Inflammatory macrophage treated with lipopolysaccharide for 1 hour (primary cell): ENCODE results near the gene TIAM2.
"Not testable (repeated sequence)": the region's sequence is repeated elsewhere in the genome, so short reads cannot be mapped to it uniquely, and the experiment has no call there.

Experiments
- DNase-seq, 2 donors: peaks; one replicate each; pipeline ENCODE4 v3.0.0-alpha.2; 2020 to 2022

Gene TIAM2

GRCh38 chr6:155106456-155107115, 111.5 kb downstream of the TIAM2 start:
- no peak for DNase-seq

DNA sequence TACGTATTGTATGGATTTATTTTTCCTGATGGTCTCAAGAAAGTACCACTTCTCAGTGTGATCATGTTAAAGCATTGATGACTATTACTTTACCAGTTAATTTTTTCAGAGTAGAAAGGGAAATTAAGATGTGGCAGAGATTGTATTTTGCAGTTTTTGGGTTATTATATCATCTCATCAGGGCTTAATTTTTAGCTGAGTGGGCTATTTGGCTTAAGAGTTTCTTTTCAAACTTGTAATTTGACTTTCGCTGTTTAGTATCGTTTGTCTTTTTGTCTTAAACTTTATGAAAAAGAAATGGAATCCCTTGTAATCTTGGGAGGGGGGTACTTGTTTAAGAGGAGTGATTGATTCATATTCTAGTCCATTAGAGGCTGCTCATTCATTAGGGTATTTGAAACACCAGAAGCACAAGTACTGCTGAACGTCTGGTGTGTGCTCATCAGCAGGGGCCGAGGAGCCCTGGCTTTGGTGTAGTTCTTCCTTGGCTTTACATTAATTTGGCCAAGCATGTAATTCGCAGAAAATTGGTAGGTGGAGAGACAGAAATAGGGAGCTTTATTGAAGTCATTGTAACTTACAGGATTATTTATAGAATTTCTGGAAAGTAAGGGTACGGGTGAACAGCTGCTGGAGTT, 112.4 kb downstream of the TIAM2 start:
- DNase-seq: no peak

DNA sequence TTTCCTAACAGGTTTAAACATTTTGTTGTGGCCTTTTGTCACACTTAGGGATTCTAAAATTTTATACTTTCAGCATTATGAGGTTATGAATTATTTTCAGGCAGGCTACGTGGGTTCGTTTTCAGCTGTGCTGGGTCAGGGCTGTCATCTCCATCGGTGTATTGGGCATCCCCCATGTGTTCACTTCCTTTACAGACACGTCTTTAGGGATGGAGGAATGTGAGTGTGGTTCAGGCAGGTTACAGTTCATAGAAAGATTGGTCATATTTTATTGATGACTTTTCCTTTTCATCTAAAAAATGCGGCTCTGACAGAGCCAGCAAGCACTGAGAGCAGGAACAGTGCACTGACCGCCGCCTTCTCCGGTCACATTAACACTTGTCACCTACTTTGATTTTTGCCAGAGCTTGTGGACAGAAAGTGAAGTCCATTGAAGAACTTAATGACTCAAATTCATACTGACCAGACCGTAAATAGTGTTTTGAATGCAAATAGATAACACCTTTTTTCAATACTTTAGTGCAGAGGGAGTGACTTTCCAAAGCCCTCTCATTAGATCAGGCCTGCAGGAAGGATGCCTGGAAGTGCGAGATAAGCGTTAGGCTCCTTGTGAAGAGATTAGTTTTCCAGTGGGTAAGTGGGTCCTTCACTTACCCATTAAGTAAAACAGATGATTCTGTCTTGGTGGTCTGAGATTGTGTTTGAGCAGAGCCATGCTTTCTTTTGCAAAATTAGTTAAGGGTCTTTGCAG, 113.1 kb downstream of the TIAM2 start:
- DNase-seq: no peak

- DNase-seq: no peak
Measured at GRCh38 chr6:155110721-155111120, 115.6 kb downstream of the TIAM2 start.

DNA sequence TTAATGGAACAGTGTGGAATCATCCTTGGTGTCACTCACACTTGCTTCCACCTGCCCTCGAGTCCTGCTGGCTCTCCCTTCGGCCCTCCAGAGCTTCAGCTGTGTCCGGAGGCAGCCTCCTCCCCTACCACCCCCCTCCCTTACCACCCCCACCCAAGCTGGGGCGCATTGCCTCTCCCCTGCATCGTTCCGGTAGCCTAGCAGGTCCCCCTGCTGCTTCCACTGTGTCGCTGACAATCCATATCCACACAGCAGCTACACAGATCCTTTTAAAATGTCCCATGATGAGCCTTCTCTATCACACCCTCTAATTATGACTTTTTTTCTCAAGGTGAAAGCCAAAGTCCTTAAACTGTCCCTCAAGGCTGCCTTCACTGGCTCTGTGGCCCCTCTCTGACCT, 117.6 kb downstream of the TIAM2 start:
- DNase-seq: no peak

- no peak for DNase-seq
Measured at GRCh38 chr6:155115893-155116570, 120.9 kb downstream of the TIAM2 start.

DNA sequence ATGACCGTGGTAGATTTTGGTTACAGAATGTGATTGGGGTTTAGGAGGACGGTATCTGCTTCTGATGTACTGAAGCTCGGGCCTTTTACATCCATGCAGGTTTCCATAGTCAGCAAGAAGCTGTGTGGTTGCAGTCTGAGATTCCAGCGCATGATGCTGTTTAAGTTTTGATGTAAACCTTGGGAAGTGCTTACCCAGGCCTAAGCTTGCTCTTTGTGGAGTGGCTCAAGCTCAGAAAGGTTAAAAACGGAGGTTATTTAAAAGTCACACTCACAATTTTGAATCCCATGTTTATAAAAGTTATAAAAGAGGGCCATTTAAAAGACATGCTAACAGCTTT, 121.4 kb downstream of the TIAM2 start:
- no peak for DNase-seq

DNA sequence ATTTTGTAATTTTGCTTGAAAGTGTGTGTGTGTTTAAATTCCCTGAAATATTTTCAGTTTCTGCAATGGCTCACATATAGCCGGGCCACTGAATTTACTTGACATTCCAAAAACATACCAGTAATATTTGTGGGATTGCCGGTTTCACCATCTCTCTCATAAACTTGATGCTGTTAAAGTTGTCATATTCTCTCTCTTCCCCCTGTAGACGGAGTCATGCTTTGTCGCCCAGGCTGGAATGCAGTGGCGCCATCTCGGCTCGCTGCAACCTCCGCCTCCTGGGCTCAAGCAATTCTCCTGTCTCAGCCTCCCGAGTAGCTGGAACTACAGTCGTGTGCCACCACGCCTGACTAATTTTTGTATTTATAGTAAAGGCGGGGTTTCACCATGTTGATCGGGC, 122.1 kb downstream of the TIAM2 start:
- no peak for DNase-seq

DNA sequence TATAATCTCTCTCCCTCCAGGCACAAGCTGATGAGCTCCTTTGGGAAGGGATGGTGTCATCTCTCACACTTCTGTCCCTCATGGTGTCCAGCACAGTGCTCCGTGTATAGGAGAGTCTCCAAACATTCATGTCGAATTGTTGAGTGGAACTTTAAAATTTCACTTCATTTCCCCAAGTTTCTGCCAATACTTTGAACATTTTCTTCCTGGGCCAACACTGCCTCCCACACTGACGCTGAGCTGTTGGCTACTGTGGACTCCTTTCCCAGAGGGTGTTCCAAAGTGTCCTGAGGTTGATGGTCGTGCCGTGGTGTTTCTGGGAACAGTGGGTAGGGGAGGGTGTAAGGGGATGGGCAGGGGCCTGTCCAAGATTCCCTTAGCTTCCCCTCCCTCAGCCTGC, 122.7 kb downstream of the TIAM2 start:
- DNase-seq: no peak

DNA sequence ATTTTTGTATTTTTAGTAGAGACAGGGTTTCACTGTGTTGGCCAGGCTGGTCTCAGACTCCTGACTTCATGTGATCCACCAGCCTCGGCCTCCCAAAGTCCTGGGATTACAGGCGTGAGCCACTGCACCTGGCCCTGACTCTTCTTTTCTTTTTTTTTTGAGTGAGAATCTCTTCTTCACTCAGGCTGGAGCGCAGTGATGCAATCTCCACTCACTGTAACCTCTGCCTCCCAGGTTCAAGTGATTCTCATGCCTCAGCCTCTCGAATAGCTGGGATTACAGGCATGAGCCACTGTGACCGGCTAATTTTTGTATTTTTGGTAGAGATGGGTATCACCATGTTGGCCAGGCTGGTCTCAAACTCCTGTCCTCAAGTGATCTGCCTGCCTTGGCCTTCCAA, 124.1 kb downstream of the TIAM2 start:
- not testable (repeated sequence) for DNase-seq

DNA sequence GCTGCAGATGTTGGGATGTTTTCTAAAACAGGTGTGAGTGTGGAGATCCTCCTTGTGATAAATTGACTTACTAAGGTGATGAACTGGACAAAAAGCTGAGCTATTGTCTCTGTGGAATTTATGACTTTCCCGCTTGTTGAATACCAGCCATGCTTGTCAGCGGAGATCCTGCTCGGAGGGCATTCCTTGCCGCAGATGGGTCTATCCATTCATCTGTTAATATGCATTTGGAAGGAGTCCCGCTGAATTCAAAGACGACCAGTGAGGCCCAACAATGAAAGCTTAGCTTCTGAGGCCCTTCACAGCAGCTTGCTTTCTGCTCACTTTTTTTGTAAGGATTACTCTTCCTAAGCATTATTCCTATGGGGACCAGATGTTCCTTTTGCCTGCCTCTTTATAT, 124.9 kb downstream of the TIAM2 start:
- no peak for DNase-seq

DNA sequence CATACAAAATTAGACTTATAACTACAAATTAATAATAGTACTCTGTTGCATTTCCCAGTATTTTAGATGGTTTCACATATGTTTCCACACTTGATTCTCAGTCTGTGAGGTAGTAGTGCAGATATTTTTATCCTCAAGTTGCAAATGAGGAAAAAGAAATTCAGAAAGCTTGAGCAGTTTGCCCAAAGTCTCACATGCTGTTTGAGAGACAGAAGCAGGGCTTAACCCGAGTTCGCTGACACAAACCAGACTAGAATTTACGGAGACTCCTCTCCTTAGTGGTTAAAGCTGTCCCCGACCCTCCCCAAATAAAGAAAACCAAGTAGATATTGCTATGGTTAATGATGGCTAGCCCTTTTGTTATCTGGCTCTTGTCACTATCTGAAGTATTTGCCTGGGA, 126.2 kb downstream of the TIAM2 start:
- no peak for DNase-seq

- DNase-seq: no peak
Measured at GRCh38 chr6:155121699-155122098, 126.6 kb downstream of the TIAM2 start.

DNA sequence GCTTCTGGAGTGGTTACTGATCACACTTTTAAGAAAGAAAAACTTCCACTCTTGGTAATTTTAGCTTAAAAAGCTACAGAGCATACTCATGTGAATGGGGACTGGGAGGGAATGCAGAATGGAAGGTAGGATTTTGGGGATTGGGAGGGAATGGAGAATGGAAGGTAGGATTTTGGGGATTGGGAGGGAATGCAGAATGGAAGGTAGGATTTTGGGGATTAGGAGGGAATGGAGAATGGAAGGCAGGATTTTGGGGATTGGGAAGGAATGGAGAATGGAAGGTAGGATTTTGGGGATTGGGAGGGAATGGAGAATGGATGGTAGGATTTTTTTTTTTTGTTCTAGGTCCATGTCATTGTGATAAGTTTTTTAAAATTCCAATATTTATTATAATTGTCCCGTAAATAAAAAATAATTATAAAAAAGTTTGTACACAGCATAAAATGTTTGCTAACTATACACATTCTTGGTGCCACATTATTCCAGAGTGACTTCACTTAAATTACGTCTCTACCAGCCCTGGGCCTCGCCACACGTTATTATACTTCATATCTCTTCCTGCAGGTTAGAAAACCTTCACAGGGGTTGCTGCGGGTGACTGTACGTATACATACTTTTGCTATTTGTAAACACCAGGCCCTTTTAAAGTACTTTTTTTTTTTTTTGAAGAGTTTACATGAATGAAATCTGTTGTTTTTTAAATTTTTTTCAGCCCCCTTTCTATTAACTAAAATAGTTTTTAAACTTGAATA, 127.3 kb downstream of the TIAM2 start:
- no peak for DNase-seq

GRCh38 chr6:155123520-155123919, 128.4 kb downstream of the TIAM2 start:
- DNase-seq: no peak

DNA sequence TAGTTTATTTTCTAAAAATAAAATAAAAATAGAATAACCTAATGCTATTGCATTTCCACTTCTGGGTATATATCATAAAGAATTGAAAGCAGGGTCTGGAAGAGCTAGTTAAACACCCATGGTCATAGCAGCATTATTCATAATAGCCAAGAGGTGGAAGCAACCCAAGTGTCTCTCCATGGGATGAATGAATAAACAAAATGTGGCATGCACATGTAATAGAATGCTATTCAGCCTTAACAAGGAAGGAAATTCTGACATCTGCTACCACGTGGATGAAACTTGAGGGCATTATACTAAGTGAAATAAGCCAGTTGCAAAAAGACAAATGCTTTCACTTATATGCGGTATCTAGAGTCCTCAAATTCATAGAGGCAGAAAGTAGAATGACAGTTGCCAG, 130.8 kb downstream of the TIAM2 start:
- no peak for DNase-seq

GRCh38 chr6:155126727-155127439, 131.8 kb downstream of the TIAM2 start:
- peak in 1 of 2 donors; percentile 42 for DNase-seq

- DNase-seq: no peak
Measured at GRCh38 chr6:155128977-155129376, 133.9 kb downstream of the TIAM2 start.

DNA sequence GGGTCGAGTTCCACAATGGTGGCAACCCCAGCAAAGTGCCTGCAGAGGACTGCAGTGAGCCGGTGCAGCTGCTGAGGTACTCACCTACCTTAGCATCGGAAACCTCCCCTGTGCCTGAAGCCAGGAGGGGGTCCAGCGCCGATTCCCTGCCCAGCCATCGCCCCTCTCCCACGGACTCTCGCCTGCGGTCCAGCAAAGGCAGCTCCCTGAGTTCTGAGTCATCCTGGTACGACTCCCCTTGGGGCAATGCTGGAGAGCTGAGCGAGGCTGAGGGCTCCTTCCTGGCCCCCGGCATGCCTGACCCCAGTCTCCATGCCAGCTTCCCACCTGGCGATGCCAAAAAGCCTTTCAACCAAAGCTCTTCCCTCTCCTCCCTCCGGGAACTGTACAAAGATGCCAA, 134.6 kb downstream of the TIAM2 start:
- DNase-seq: no peak

- DNase-seq: no peak
Measured at GRCh38 chr6:155130161-155130853, 135.2 kb downstream of the TIAM2 start.

DNA sequence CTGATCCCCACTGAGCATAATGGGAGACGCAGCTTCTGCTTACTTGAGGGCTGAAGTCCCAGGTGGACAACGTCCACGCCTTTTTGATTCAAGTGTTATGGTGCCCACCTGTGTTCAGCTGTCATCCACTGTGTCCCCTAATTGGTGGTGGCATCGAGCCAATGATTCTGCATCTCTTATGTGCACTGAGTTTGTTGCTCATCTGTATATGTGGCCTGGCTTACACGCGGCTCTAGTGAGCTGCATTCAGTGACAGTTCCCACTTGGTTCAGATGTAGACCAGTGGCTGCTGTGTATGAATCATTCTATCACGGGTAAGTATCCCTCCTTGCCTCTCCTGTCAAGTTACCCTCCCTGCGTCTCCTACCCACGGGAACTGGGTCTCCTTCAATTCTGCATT, 137.5 kb downstream of the TIAM2 start:
- no peak for DNase-seq

GRCh38 chr6:155141002-155141401, 145.9 kb downstream of the TIAM2 start:
- no peak for DNase-seq
